H9 (cell line): ENCODE measurements around the gene GABRA6. TPM values are rescaled to one million over a fixed set of nuclear protein-coding genes. Genes with fewer than 3 reads are reported as not detected.

Experiments
- DNase-seq: peaks from one replicate; pipeline ENCODE4 v3.0.0-alpha.2; 2017
- H2AFZ ChIP-seq: one replicate; pipeline ENCODE4 v1.6.1; 2013; ENCODE audit warnings: mild to moderate bottlenecking, low read length, control low read depth, moderate library complexity
- H2AK5ac ChIP-seq: 2 replicates; pipeline ENCODE4 v1.6.1; 2013; ENCODE audit warnings: low read length, control low read depth, mixed read lengths; ENCODE audit not compliant: insufficient read length
- H2BK120ac ChIP-seq: one replicate; pipeline ENCODE4 v1.6.1; 2013; ENCODE audit warnings: low read depth, mild to moderate bottlenecking, low read length, control low read depth, inconsistent platforms; ENCODE audit not compliant: poor library complexity, severe bottlenecking
- H2BK12ac ChIP-seq: 2 replicates; pipeline ENCODE4 v1.6.1; 2013; ENCODE audit warnings: low read length, control low read depth, mixed read lengths, low read depth; ENCODE audit not compliant: insufficient read length
- H2BK15ac ChIP-seq: 2 replicates; pipeline ENCODE4 v1.6.1; 2013; ENCODE audit warnings: low read depth, low read length, control low read depth
- H2BK20ac ChIP-seq: one replicate; pipeline ENCODE4 v1.6.1; 2013; ENCODE audit warnings: low read depth, mild to moderate bottlenecking, low read length, control low read depth, inconsistent platforms; ENCODE audit not compliant: poor library complexity, severe bottlenecking
- H2BK5ac ChIP-seq: 2 replicates; pipeline ENCODE4 v1.6.1; 2013; ENCODE audit warnings: low read length, control low read depth, mixed read lengths; ENCODE audit not compliant: insufficient read length
- H3K14ac ChIP-seq: 2 replicates; pipeline ENCODE4 v1.6.1; 2013; ENCODE audit warnings: low read length, control low read depth; ENCODE audit not compliant: insufficient read depth
- H3K18ac ChIP-seq: 2 replicates; pipeline ENCODE4 v1.6.1; 2013; ENCODE audit warnings: low read depth, mild to moderate bottlenecking, mixed read lengths, low read length, control low read depth; ENCODE audit not compliant: insufficient read length
- H3K23ac ChIP-seq: 2 replicates; pipeline ENCODE4 v1.6.1; 2013; ENCODE audit warnings: low read length, control low read depth, mixed read lengths, low read depth; ENCODE audit not compliant: insufficient read length
- H3K23me2 ChIP-seq: 2 replicates; pipeline ENCODE4 v1.6.1; 2013; ENCODE audit warnings: low read depth, mild to moderate bottlenecking, mixed read lengths, low read length, control low read depth; ENCODE audit not compliant: insufficient read length, poor library complexity, severe bottlenecking
- H3K27ac ChIP-seq: 2 replicates; pipeline ENCODE4 v1.5.1; 2013; ENCODE audit warnings: low read length, control low read depth, mixed read lengths, low read depth; ENCODE audit not compliant: insufficient read length
- H3K27me3 ChIP-seq: 2 replicates; pipeline ENCODE4 v1.6.1; 2013; ENCODE audit warnings: low read length, control low read depth, inconsistent platforms; ENCODE audit not compliant: insufficient read depth
- H3K4ac ChIP-seq: 2 replicates; pipeline ENCODE4 v1.6.1; 2013; ENCODE audit warnings: low read depth, mild to moderate bottlenecking, control low read depth, inconsistent platforms, low read length, moderate library complexity
- H3K4me1 ChIP-seq: 2 replicates; pipeline ENCODE4 v1.6.1; 2013; ENCODE audit warnings: low read length, control low read depth, inconsistent platforms; ENCODE audit not compliant: insufficient read depth
- H3K4me2 ChIP-seq: 2 replicates; pipeline ENCODE4 v1.6.1; 2013; ENCODE audit warnings: low read length, control low read depth, mixed read lengths; ENCODE audit not compliant: insufficient read length, insufficient read depth
- H3K56ac ChIP-seq: 2 replicates; pipeline ENCODE4 v1.6.1; 2013; ENCODE audit warnings: low read depth, mild to moderate bottlenecking, mixed read lengths, low read length, control low read depth; ENCODE audit not compliant: insufficient read length
- H3K79me1 ChIP-seq: 2 replicates; pipeline ENCODE4 v1.6.1; 2013; ENCODE audit warnings: low read depth, mild to moderate bottlenecking, moderate library complexity, low read length, control low read depth, inconsistent platforms; ENCODE audit not compliant: insufficient read depth, poor library complexity, severe bottlenecking
- H3K79me2 ChIP-seq: 2 replicates; pipeline ENCODE4 v1.6.1; 2013; ENCODE audit warnings: low read length, control low read depth, inconsistent platforms; ENCODE audit not compliant: insufficient read depth
- H3K9ac ChIP-seq: 2 replicates; pipeline ENCODE4 v1.6.1; 2013; ENCODE audit warnings: low read length, control low read depth, mixed read lengths; ENCODE audit not compliant: insufficient read length; ENCODE audit errors: extremely low read depth
- H3K9me3 ChIP-seq: one replicate; pipeline ENCODE4 v1.6.1; 2013; ENCODE audit warnings: low read depth, low read length, inconsistent platforms; ENCODE audit not compliant: control insufficient read depth
- H3T11ph ChIP-seq: one replicate; pipeline ENCODE4 v1.6.1; 2013; ENCODE audit warnings: mild to moderate bottlenecking, low read length, control low read depth, inconsistent platforms
- H4K20me1 ChIP-seq: one replicate; pipeline ENCODE4 v1.6.1; 2013; ENCODE audit not compliant: control insufficient read depth, insufficient read length, insufficient read depth
- H4K5ac ChIP-seq: 2 replicates; pipeline ENCODE4 v1.6.1; 2013; ENCODE audit warnings: low read depth, mild to moderate bottlenecking, mixed read lengths, low read length, control low read depth; ENCODE audit not compliant: insufficient read length
- H4K8ac ChIP-seq: replicated peaks from 2 replicates; pipeline ENCODE4 v1.6.1; 2013; ENCODE audit warnings: low read length, control low read depth, mixed read lengths, low read depth; ENCODE audit not compliant: insufficient read length
- H4K91ac ChIP-seq: 2 replicates; pipeline ENCODE4 v1.6.1; 2013; ENCODE audit warnings: low read depth, mild to moderate bottlenecking, moderate library complexity, mixed read lengths, low read length, control low read depth; ENCODE audit not compliant: insufficient read length
- H3K27ac Mint-ChIP-seq, 3 experiments: 2 replicates in 2 of 3; 3 replicates in 1 of 3; pipeline ENCODE4 v1.8.0; 2020 to 2021; ENCODE audit warnings: mixed read lengths in 3 of 3, mild to moderate bottlenecking in 1 of 3, moderate library complexity in 1 of 3
- H3K27me3 Mint-ChIP-seq: 2 replicates; pipeline ENCODE4 v1.8.0; 2021; ENCODE audit warnings: low read depth, mild to moderate bottlenecking, moderate library complexity, mixed read lengths
- H3K36me3 Mint-ChIP-seq, 3 experiments: 2 replicates in 2 of 3; 3 replicates in 1 of 3; pipeline ENCODE4 v1.8.0; 2020 to 2021; ENCODE audit warnings: low read depth in 3 of 3, mixed read lengths in 3 of 3; ENCODE audit not compliant: insufficient read depth in 1 of 3
- H3K4me1 Mint-ChIP-seq, 2 experiments: 2 replicates each; pipeline ENCODE4 v1.8.0; 2020; ENCODE audit warnings: mixed read lengths in 2 of 2
- H3K4me3 Mint-ChIP-seq, 2 experiments: 2 replicates in 1 of 2; 3 replicates in 1 of 2; pipeline ENCODE4 v1.8.0; 2020 to 2021; ENCODE audit warnings: mild to moderate bottlenecking in 2 of 2, mixed read lengths in 2 of 2, moderate library complexity in 1 of 2
- H3K9me3 Mint-ChIP-seq, 2 experiments: 2 replicates in 1 of 2; 3 replicates in 1 of 2; pipeline ENCODE4 v1.8.0; 2020; ENCODE audit warnings: mild to moderate bottlenecking in 2 of 2, mixed read lengths in 2 of 2, moderate library complexity in 1 of 2
- WGBS: extraction: QIAGEN DNeasy Blood & Tissue Kit; methylation state at CpG from one replicate; pipeline ENCODE4 v1.1.7; 2013; ENCODE audit warnings: missing lambda C conversion rate, low lambda C conversion rate, mixed read lengths; ENCODE audit not compliant: insufficient read length; ENCODE audit errors: extremely low coverage; 5-methylcytosine and 5-hydroxymethylcytosine counted together
- long read RNA-seq: library from polyadenylated mRNA; unstranded; transcript quantifications from one replicate; pipeline ENCODE4 v2.0.0, GENCODE V29; 2020
- total RNA-seq: library from RNA; stranded (reverse); gene quantifications from 2 replicates; pipeline ENCODE4 v1.2.1, GENCODE V29; 2021
- TF ChIP-seq, protein P1 (sequence below): fragments of 200-600 bp; sonication (generic); conservative IDR thresholded peaks from 3 replicates; pipeline ENCODE4 v1.8.0; 2021; ENCODE audit warnings: antibody characterized with exemption, mild to moderate bottlenecking

Gene GABRA6
- not detected in 2 replicates for total RNA-seq
- long read RNA-seq: 0 reads

- no peak within 1 kb of the TSS for H4K8ac ChIP-seq
- H3K79me2 ChIP-seq: no peaks in the 10 kb centered on the region
- H3K27ac Mint-ChIP-seq: no peak within 1 kb of the TSS; a peak in 1 of 7 replicates
- no peak within 1 kb of the TSS for H3K56ac ChIP-seq
- TF ChIP-seq, protein P1, sequence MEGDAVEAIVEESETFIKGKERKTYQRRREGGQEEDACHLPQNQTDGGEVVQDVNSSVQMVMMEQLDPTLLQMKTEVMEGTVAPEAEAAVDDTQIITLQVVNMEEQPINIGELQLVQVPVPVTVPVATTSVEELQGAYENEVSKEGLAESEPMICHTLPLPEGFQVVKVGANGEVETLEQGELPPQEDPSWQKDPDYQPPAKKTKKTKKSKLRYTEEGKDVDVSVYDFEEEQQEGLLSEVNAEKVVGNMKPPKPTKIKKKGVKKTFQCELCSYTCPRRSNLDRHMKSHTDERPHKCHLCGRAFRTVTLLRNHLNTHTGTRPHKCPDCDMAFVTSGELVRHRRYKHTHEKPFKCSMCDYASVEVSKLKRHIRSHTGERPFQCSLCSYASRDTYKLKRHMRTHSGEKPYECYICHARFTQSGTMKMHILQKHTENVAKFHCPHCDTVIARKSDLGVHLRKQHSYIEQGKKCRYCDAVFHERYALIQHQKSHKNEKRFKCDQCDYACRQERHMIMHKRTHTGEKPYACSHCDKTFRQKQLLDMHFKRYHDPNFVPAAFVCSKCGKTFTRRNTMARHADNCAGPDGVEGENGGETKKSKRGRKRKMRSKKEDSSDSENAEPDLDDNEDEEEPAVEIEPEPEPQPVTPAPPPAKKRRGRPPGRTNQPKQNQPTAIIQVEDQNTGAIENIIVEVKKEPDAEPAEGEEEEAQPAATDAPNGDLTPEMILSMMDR: no peak
- no peak within 1 kb of the TSS for H3T11ph ChIP-seq
- H3K79me1 ChIP-seq: no peaks in the 10 kb centered on the region
- H2BK5ac ChIP-seq: no peak within 1 kb of the TSS
- H3K23me2 ChIP-seq: no peaks in the 10 kb centered on the region
- no peak within 1 kb of the TSS for H3K18ac ChIP-seq
- H3K27me3 Mint-ChIP-seq: no peaks in the 10 kb centered on the region
- WGBS: no CpG with 5 or more reads among the region's 4 CpGs
- no peak within 1 kb of the TSS for H4K5ac ChIP-seq
- H3K9ac ChIP-seq: no peak within 1 kb of the TSS
- no peak within 1 kb of the TSS for H3K4me2 ChIP-seq
- no peak within 1 kb of the TSS for H4K91ac ChIP-seq
- no peaks in the 10 kb centered on the region for H4K20me1 ChIP-seq
- H2AFZ ChIP-seq: no peak within 1 kb of the TSS
- H3K9me3 ChIP-seq: no peaks in the 10 kb centered on the region
- H2BK20ac ChIP-seq: no peak within 1 kb of the TSS
- H3K36me3 Mint-ChIP-seq: no peaks in the 10 kb centered on the region
- no peak within 1 kb of the TSS for H2BK12ac ChIP-seq
- H3K27me3 ChIP-seq: no peaks in the 10 kb centered on the region
- no peak within 1 kb of the TSS for H3K23ac ChIP-seq
- no peak within 1 kb of the TSS for H2AK5ac ChIP-seq
- no peak within 1 kb of the TSS for H3K14ac ChIP-seq
- H3K4me1 Mint-ChIP-seq: no peaks in the 10 kb centered on the region; a peak in 1 of 4 replicates
- no peaks in the 10 kb centered on the region; a peak in 1 of 5 replicates for H3K9me3 Mint-ChIP-seq
- H3K4ac ChIP-seq: no peak within 1 kb of the TSS
- H3K27ac ChIP-seq: no peak within 1 kb of the TSS
- no peaks in the 10 kb centered on the region for H3K4me1 ChIP-seq
- H2BK120ac ChIP-seq: no peak within 1 kb of the TSS
- DNase-seq: no peak
- no peak within 1 kb of the TSS for H3K4me3 Mint-ChIP-seq
- H2BK15ac ChIP-seq: no peak within 1 kb of the TSS
Measured at GRCh38 chr5:161685461-161685860, at the start of gene GABRA6. TSS of gene GABRA6 (plus strand) at chr5:161685721. CDS start at chr5:161685990, 269 bp downstream.
